ENCODE data around the gene SGPP1. TPM values are rescaled to one million over a fixed set of nuclear protein-coding genes. Genes with fewer than 3 reads are reported as not detected.

The SGPP1 gene
- total RNA-seq, 1 experiment from 2014 or later, result 27.0 TPM

DNA sequence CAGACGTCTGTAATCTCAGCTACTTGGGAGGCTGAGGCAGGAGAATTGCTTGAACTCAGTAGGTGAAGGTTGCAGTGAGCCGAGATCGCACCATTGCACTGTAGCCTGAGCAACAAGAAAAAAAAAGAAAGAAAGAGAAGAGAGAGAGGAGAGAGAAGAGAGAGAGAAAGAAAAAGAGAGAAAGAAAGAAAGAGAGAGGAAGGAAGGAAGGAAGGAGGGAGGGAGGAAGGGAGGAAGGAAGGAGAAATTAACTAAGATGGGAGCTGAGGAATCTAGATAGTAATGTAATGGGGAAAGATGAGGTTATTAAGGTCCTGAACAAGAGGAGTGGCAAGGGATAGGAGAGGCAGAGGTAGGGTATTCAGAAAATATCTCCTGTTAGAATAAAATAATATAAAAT, 17.4 kb upstream of the SGPP1 start:
- BruUV-seq (replicated peaks), result no TSS peak
- CTCF ChIA-PET, result interaction anchor here (0.5 kb wide), 1 partner anchor 12 kb away, joined by 5 read pairs; no protein-coding TSS in a partner anchor
- no peak for TF ChIP-seq CTCF (IDR thresholded peaks at IDR 0.05; ENCODE audit: unreplicated experiment)
- DNase-seq, result no peak
- Mint-ChIP-seq H3K4me3 (ENCODE audit: low read depth, unreplicated experiment) (no peak overlapping the region), H3K9me3 (ENCODE audit: low read depth, unreplicated experiment) (no peaks in the 10 kb centered on the region), H3K36me3 (ENCODE audit: insufficient read depth, unreplicated experiment) (no peaks in the 10 kb centered on the region), H3K4me1 (ENCODE audit: low read depth, unreplicated experiment) (peaks cover 16% of the 10 kb centered on the region), H3K27me3 (ENCODE audit: unreplicated experiment) (no peaks in the 10 kb centered on the region), H3K27ac (ENCODE audit: unreplicated experiment) (no peak overlapping the region)
- intact Hi-C loops (cut with micrococcal nuclease; ENCODE audit: unreplicated experiment), result loop anchor here (5.0 kb wide), 1 partner anchor 73 kb away; no protein-coding TSS in a partner anchor

- intact Hi-C loops (cut with micrococcal nuclease; ENCODE audit: unreplicated experiment), result no loop called here
- H3K27me3 Mint-ChIP-seq (ENCODE audit: unreplicated experiment), result no peaks in the 10 kb centered on the region
- no peak overlapping the region for H3K27ac Mint-ChIP-seq (ENCODE audit: unreplicated experiment)
- CTCF ChIA-PET, result no interaction called here
- no peaks in the 10 kb centered on the region for H3K9me3 Mint-ChIP-seq (ENCODE audit: low read depth, unreplicated experiment)
- H3K4me1 Mint-ChIP-seq (ENCODE audit: low read depth, unreplicated experiment), result no peaks in the 10 kb centered on the region
- BruUV-seq (replicated peaks), result no TSS peak
- no peak for TF ChIP-seq CTCF (IDR thresholded peaks at IDR 0.05; ENCODE audit: unreplicated experiment)
- DNase-seq, result no peak
- H3K4me3 Mint-ChIP-seq (ENCODE audit: low read depth, unreplicated experiment), result no peak overlapping the region
- H3K36me3 Mint-ChIP-seq (ENCODE audit: insufficient read depth, unreplicated experiment), result no peaks in the 10 kb centered on the region
These were observed 9.7 kb upstream of the SGPP1 start for GRCh38 chr14:63737582-63738006.

- Mint-ChIP-seq H3K4me1 (ENCODE audit: low read depth, unreplicated experiment) (peaks cover 4% of the 10 kb centered on the region), H3K27ac (ENCODE audit: unreplicated experiment) (no peak overlapping the region), H3K36me3 (ENCODE audit: insufficient read depth, unreplicated experiment) (no peaks in the 10 kb centered on the region), H3K27me3 (ENCODE audit: unreplicated experiment) (no peaks in the 10 kb centered on the region), H3K9me3 (ENCODE audit: low read depth, unreplicated experiment) (no peaks in the 10 kb centered on the region), H3K4me3 (ENCODE audit: low read depth, unreplicated experiment) (no peak overlapping the region)
- no peak for DNase-seq
- no TSS peak for BruUV-seq (replicated peaks)
- CTCF ChIA-PET, result no interaction called here
- intact Hi-C loops (cut with micrococcal nuclease; ENCODE audit: unreplicated experiment), result no loop called here
- no peak for TF ChIP-seq CTCF (IDR thresholded peaks at IDR 0.05; ENCODE audit: unreplicated experiment)
These were observed 7.9 kb upstream of the SGPP1 start for GRCh38 chr14:63735720-63736119.

DNA sequence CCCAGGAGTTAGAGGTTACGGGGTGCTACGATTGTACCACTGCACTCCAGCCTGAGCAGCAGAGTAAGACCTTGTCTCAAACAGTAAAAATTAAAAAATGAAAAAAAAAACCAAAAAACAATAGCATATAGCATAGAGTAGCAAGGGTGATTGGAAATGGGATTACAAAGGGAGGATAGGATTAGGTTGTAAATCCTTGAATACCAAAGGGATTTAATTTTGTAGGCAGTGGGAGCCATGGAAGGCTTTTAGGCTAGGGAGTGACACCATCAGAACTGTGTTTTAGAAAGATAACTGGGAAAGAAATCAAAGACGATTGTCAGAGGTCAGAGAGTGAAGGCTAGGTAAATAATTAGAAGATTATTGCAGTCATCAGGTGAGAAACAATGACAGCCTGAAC, 2.8 kb upstream of the SGPP1 start:
- no peak for TF ChIP-seq CTCF (IDR thresholded peaks at IDR 0.05; ENCODE audit: unreplicated experiment)
- Mint-ChIP-seq H3K27me3 (ENCODE audit: unreplicated experiment) (no peaks in the 10 kb centered on the region), H3K27ac (ENCODE audit: unreplicated experiment) (no peak overlapping the region), H3K4me3 (ENCODE audit: low read depth, unreplicated experiment) (no peak overlapping the region), H3K36me3 (ENCODE audit: insufficient read depth, unreplicated experiment) (peaks cover 36% of the 10 kb centered on the region), H3K4me1 (ENCODE audit: low read depth, unreplicated experiment) (peaks cover 29% of the 10 kb centered on the region), H3K9me3 (ENCODE audit: low read depth, unreplicated experiment) (no peaks in the 10 kb centered on the region)
- intact Hi-C loops (cut with micrococcal nuclease; ENCODE audit: unreplicated experiment), result no loop called here
- no TSS peak for BruUV-seq (replicated peaks)
- CTCF ChIA-PET, result no interaction called here
- no peak for DNase-seq

Measured in Calu3 (cell line).